Chondrocyte (in vitro differentiated cells): ENCODE measurements around the gene TRIL. TPM values are rescaled to one million over a fixed set of nuclear protein-coding genes. Genes with fewer than 3 reads are reported as not detected.

Experiments
- DNase-seq: peaks from one replicate; pipeline ENCODE4 v3.0.0; 2021; ENCODE audit warnings: mixed read lengths, low spot score
- H3K27ac Mint-ChIP-seq: one replicate; pipeline ENCODE4 v1.8.0; 2021; ENCODE audit warnings: mild to moderate bottlenecking, moderate library complexity, mixed read lengths; ENCODE audit not compliant: unreplicated experiment
- H3K27me3 Mint-ChIP-seq: 2 replicates; pipeline ENCODE4 v1.8.0; 2021; ENCODE audit warnings: low read depth, mixed read lengths
- H3K36me3 Mint-ChIP-seq: 2 replicates; pipeline ENCODE4 v1.8.0; 2021; ENCODE audit warnings: low read depth, mixed read lengths
- H3K4me1 Mint-ChIP-seq: 2 replicates; pipeline ENCODE4 v1.8.0; 2021; ENCODE audit warnings: low read depth, mild to moderate bottlenecking, mixed read lengths
- H3K4me3 Mint-ChIP-seq: one replicate; pipeline ENCODE4 v1.8.0; 2021; ENCODE audit warnings: mild to moderate bottlenecking, moderate library complexity, mixed read lengths; ENCODE audit not compliant: unreplicated experiment
- H3K9me3 Mint-ChIP-seq: 2 replicates; pipeline ENCODE4 v1.8.0; 2021; ENCODE audit warnings: low read depth, mixed read lengths
- total RNA-seq: library from RNA; stranded (reverse); gene quantifications from 3 replicates; pipeline ENCODE4 v1.2.1, GENCODE V29; 2021
- TF ChIP-seq, protein P1 (sequence below): fragments of 200-600 bp; sonication (generic); IDR thresholded peaks from 2 replicates; pipeline ENCODE4 v1.5.0; 2021; ENCODE audit warnings: antibody characterized with exemption, mild to moderate bottlenecking, moderate library complexity

TRIL gene
- total RNA-seq, 1 donor from 2014 or later, result 0.92 TPM

DNA sequence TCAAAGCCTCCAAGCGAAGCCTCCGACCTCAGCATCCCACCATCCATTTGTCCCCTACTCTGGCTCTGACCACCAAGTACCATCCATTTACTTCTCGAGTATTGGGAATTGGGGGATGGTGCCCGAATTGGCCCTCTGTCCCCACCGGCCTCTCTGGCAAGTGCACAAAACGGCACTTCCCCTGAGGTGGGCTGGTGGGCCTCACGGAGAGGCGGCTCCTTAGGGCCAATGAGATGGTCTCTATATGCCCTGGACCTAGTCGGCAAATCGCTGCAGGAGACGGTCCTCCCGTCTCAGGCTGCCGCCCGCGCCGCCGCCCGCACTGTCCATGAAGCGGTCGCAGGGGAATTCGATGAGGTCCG lies 2.8 kb downstream of the TRIL start:
- Mint-ChIP-seq H3K27me3 (peaks cover 7% of the 10 kb centered on the region), H3K4me1 (peaks cover 40% of the 10 kb centered on the region), H3K27ac (no peak overlapping the region)

DNA sequence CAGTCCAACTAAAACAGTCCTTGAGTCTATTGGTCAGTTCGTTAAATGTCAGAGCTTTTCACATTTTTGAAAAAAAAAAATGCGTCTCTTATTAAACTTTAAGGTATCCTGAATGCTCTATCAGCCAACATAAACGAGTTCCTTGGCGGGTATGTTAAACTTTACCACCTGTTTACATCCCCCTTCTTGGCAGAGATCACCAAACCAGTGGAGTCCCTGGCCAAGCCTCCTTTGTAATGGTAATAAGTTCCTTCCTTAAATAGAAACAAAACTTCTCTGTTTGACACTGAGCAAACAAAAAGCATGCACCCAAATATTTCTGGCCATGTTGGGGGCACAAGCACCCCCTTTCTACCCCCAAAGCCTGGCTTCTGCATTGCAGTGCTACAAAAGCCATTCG lies 3.2 kb downstream of the TRIL start:
- Mint-ChIP-seq H3K27ac (no peak overlapping the region), H3K36me3 (no peaks in the 10 kb centered on the region), H3K4me3 (no peak overlapping the region), H3K4me1 (peaks cover 40% of the 10 kb centered on the region), H3K27me3 (peaks cover 7% of the 10 kb centered on the region), H3K9me3 (no peaks in the 10 kb centered on the region)
- TF ChIP-seq, protein P1, sequence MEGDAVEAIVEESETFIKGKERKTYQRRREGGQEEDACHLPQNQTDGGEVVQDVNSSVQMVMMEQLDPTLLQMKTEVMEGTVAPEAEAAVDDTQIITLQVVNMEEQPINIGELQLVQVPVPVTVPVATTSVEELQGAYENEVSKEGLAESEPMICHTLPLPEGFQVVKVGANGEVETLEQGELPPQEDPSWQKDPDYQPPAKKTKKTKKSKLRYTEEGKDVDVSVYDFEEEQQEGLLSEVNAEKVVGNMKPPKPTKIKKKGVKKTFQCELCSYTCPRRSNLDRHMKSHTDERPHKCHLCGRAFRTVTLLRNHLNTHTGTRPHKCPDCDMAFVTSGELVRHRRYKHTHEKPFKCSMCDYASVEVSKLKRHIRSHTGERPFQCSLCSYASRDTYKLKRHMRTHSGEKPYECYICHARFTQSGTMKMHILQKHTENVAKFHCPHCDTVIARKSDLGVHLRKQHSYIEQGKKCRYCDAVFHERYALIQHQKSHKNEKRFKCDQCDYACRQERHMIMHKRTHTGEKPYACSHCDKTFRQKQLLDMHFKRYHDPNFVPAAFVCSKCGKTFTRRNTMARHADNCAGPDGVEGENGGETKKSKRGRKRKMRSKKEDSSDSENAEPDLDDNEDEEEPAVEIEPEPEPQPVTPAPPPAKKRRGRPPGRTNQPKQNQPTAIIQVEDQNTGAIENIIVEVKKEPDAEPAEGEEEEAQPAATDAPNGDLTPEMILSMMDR, result no peak
- DNase-seq, result no peak

More for the DNA sequence above, 2.8 kb downstream of the TRIL start:
- Mint-ChIP-seq H3K36me3 (no peaks in the 10 kb centered on the region), H3K4me3 (peak overlapping the region; percentile 42), H3K9me3 (no peaks in the 10 kb centered on the region)
- TF ChIP-seq, protein P1, result no peak
- no peak for DNase-seq

DNA sequence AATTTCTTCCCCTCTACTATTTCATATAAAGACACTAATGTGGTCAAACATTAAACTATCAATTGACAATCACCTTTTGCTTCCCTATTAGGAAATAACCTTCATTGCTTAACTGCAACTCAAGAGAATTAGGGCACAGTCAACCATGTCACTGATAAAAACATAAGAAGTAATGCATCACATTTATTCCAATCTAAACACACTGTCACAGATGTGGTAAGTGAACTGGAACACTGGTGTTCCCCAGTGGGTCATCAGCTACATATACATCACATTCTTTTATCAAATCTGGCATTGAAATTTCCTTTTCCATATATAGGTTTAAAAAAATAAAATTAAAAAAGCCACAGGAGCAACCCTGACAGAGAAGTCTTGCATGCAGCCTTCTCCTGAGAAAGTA lies 3.7 kb downstream of the TRIL start:
- Mint-ChIP-seq H3K4me3 (no peak overlapping the region), H3K36me3 (no peaks in the 10 kb centered on the region), H3K4me1 (peaks cover 45% of the 10 kb centered on the region), H3K27ac (no peak overlapping the region), H3K9me3 (no peaks in the 10 kb centered on the region), H3K27me3 (peaks cover 7% of the 10 kb centered on the region)
- DNase-seq, result no peak
- TF ChIP-seq, protein P1, result no peak

DNA sequence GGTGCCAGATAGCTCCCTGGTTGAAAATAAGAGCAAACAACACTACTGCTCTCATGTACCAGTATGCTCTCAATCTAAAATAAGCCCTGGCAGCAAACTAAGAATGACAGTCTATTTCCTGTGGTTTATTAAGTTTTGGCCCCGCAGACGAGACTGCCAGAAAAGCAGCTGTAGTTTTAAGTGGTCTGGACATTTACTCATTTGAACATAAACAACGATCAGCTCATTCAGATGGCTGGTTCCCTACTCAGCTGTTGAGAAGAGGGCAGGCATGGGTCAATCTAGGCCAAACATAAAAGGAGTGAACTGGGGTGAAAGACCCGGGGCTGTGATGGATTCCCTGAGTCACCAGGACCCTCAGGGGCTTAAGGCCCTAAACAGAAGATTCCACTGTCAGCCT lies 4.5 kb downstream of the TRIL start:
- H3K9me3 Mint-ChIP-seq, result no peaks in the 10 kb centered on the region
- H3K27me3 Mint-ChIP-seq, result peaks cover 7% of the 10 kb centered on the region
- DNase-seq, result no peak
- TF ChIP-seq, protein P1, result no peak
- H3K36me3 Mint-ChIP-seq, result no peaks in the 10 kb centered on the region
- H3K27ac Mint-ChIP-seq, result peak overlapping the region; percentile 33
- H3K4me1 Mint-ChIP-seq, result peaks cover 43% of the 10 kb centered on the region
- H3K4me3 Mint-ChIP-seq, result no peak overlapping the region

DNA sequence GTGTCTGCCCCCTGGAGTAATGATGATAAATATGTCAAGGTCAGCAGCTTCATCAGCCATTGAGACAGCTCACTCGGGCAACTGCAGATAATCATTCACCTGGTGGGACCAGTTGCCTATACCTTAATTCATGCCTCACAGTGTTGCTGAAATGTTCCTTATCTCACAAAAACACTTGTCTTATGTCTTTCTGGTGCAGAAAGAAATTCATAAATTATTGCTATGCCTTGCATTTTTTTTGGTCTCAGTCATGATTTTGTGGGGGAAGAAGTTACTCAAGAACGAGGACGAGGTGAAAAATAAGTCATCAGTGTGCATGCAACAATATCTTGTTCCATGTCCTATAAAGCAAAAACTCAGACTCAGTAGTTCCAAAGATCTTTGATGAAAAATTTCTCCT lies 16.0 kb downstream of the TRIL start:
- TF ChIP-seq, protein P1, result no peak
- Mint-ChIP-seq H3K4me1 (peaks cover 22% of the 10 kb centered on the region), H3K27ac (no peak overlapping the region), H3K4me3 (no peak overlapping the region), H3K27me3 (no peaks in the 10 kb centered on the region), H3K36me3 (no peaks in the 10 kb centered on the region), H3K9me3 (no peaks in the 10 kb centered on the region)
- DNase-seq, result no peak
